Amniotic stem cell (primary cell): ENCODE results near the gene IZUMO1.
"Not testable (repeated sequence)": the region's sequence is repeated elsewhere in the genome, so short reads cannot be mapped to it uniquely, and the experiment has no call there.

ENCODE experiments used
- DNase-seq: peaks from one replicate; lab custom pipeline; 2025; lab: John Stamatoyannopoulos, UW

The IZUMO1 gene

DNA sequence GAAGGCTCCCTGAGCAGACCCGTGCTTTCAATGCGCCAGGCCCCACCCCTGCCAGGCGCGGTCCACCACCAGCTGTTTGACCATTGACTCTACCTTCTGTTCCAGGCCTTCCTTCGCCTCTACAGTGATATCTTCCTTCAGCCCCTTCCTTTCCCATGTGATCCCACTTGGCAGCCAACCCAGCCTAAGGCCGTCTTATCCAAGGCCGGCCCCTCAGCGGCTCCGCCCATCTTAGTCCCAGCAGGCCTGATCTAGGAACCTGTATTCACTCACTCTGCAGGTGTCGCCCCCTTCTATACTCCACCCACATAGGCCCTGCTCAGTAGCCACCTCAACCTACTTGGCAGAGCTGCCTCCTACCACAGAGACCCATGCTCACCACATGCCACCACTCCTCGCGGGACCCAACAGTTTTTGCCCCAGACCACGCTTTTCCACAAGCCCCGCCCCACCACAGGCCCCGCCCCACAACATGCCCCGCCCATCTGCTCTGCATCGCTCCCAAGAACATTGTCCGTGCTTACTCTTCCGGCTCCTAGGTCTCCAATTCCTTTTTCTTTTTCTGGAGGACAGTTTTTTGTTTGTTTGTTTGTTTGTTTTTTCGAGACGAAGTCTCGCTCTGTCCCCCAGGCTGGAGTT is 9.2 kb downstream of the IZUMO1 start:
- DNase-seq, result no peak

DNA sequence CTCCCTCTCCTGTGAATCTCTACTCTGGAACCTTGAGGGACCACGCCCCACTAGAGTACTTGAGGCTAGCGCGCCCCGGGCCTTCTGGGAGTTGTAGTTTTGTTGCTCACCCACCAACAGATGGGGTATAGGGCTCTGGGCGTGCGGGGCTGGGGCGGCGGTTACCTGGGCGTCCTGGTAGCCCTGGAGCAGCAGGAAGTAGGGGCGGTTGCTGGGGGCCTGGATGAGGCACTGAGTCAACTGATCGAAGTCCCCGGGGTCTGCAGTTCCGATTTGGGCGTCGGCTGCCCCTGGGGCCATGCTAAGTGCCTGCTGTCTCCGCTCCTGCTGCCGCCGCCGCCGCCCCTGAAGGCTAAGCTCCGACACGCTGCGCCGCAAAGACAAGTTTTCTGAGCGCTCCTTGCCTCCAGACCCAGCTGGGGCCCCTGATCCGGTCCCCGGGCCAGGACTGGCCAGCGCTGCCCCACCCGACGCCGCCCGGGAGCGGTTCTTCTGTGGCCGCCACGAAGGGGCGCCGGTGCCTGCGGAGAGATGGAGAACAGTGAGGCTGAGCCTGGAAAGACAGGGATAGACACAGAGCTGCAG is 11.6 kb downstream of the IZUMO1 start:
- DNase-seq, result no peak

DNA sequence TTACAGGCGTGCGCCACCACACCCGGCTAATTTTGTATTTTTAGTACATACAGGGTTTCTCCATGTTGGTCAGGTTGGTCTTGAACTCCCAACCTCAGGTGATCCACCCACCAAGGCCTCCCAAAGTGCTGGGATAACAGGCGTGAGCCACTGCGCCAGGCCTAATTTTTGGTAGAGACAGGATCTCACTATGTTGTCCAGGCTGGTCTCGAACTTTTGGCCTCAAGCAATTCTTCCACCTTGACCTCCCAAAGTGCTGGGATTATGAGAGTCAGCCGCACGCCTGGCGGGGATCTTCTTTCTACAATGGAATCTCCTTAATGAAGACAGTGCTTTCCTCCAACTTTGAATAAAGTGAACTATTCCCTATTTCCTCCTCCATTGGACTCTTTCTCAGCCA is 12.1 kb downstream of the IZUMO1 start:
- DNase-seq, result no peak

DNA sequence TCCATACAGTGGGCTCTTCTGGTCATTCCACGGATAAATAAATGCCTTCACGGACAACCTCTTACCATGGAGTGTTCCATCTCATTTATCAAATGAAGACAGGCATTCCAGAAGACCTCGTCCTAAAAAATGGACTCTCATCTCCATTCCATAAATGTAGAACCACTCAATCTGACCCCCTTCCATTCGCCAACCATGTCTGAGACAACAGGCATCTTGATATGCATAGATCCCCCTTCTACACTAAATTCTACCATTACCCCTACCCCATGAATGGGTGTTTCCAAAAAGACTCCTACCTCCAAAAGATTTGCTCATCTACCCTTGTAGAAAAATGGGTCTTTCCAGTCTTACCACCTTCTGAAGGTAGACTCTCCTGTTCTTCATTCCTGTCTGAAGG is 15.3 kb downstream of the IZUMO1 start:
- no peak for DNase-seq

DNA sequence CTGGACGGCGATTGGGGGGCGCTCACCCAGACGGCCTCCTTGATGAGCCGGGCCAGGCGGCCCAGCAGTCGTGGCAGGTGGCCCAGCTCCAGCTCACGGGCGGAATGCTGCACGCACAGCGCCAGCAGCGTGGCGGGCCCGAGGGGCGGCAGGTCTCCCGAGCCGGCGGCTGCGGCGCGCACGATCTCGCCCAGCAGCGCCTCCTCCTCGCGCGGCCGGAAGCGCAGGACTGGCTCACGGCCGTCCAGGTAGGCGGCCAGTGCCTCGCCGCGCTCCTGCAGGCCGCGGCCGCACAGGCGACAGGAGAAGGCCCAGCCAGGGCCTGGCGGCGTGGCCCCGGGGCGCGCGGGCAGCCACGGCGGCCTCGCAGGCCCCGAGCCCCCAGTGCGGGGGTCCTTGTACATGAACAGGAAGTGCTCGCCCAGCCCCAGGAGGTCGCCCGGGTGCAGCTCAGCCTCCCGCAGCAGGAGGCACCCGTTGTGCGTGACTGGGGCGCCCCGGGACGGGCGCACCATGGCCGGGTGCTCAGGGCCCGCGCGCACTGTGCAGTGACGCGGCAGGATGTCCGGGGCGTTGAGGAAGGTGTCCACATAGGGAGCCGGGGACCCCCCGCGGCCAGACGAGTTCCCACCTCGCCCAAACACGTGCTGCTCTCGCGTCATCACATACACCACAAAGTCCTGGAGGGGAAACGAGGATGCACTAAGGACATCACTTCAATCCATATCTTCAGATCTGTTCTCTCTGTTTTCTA is 17.6 kb downstream of the IZUMO1 start:
- no peak for DNase-seq

DNA sequence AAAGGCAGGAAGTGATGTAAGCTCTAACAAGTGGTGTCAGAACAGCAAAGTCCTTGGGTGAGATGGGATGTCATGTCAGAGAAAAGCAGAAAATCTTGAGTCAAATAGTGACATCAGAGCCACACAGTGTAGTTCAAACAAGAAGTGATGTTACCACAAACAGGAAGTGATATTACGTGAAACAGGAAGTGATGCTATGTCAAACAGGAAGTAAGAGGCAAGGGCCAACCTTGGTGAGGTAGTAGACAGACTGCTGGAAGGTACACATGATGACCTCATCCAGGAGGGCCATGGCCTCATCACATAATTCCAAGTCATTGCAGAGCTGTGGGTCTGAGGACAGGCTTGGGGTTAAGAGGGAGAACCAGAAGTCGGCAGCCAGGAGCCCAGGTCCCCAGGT is 20.2 kb downstream of the IZUMO1 start:
- DNase-seq, result no peak

DNA sequence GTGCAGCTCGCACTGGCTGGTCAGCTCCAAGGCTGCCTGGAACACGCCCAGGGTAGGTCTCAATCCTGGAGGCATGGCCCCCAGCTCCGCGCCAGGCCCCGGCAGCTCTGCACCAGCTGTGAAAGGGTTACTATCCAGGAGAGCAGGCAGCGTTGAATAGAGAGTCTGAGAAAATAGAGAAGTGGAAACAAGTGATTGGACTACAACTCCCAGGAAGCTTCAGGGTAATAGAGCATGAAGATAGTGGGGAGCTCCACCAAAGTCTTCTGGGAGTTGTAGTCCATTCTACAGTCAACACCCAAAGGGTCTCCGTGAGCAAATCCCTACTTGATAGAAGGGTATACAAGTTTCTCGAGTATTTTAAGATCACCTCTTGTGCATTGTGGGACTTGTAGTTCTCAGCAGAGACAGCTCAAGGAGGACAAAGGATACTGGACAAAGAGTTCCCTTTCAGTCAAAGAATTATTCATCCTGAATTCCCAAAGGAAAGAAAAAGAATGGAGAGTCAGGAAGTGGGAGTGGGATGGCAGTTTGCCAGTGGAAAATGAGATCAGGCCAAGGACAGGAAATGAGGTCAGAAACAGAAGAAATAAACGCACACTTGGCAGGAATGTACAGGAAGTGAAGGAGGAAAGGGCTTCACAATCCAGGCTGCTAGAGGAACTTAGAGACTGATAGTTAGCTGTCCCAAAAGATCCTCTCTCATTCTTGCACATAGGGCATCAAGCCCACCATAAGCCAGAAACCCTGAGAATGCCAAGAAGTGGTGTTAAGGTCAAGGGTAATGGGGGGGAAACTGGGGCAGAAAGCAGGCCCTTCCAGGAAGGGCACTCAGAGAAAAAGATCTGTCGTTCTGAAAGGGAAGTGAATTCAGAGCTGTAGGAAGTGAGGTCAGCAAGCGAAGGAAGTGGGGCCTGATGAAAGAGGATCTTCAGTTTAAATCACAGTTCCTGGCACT is 21.6 kb downstream of the IZUMO1 start:
- DNase-seq, result no peak

DNA sequence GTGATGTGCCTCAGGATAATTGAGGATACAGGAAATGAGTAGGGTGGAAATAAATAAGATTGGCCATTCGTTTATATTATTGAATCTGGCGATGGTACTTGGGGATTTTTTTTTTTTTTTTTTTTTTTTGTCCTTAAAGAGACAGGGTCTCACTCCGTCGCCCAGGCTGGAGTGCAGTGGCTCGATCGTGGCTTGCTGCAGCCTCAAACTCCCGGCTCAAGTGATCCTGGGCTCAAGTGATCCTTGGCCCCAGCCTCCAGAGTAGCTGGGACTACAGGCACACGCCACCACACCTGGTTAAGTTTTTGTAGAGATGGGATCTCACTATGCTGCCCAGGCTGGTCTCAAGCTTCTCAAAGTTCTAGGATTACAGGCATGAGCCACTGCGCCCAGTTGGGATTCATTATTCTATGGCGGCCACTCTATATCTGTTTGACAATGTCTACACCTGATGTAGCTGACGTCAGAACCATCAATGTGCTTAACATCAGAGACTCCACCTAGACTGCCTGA is 24.5 kb downstream of the IZUMO1 start:
- DNase-seq, result no peak

DNA sequence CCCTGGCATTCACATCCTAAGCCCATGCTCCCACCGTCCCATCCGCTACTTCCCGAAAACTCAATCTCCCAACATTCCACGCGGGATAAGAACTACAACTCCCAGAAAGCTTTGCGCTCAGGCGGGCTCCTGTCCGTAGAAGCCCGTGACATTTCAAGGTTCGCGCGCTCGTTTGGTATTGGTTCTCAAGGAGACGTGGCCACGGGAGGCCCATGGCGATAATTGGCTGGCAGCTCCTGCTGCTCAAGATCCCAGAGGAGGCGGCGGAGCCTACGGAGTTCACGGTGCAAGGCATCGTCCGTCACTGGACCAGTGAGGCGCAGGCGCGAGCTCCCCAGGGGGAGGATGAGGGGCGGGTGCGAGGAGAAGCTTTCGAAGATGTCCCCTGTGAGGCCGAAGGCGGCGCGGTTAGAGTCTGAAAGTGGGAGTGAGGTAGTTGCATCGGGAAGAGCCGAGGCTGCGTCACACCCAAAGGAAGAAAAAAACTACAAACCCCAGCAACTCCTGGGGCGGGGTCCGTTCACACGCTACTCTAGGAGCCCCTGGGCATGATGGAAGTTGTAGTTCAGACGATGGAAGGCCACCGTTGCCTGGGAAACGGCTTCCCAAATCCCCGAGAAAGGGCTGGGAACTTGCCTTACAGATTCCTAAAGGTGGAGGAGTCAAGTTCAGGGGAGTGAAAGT is 26.0 kb downstream of the IZUMO1 start:
- peak; percentile 98 for DNase-seq

DNA sequence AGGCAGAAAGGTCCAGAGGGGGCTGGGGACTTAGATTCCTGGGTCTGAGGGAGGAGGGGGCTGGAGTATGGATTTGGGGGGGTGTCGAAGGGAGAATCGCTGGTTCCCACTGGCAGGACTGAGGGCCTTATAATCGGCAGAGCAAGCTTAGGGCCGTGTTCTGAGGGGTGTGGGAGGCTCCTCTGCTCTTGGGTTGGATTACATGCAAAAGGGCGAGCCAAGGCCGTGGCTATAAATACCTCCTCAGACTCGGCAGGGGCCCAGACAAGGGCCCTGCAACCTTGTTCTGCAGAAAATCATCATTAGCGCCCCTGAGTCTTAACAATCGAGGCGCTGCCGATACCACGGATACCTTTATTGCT is 26.5 kb downstream of the IZUMO1 start:
- no peak for DNase-seq

DNA sequence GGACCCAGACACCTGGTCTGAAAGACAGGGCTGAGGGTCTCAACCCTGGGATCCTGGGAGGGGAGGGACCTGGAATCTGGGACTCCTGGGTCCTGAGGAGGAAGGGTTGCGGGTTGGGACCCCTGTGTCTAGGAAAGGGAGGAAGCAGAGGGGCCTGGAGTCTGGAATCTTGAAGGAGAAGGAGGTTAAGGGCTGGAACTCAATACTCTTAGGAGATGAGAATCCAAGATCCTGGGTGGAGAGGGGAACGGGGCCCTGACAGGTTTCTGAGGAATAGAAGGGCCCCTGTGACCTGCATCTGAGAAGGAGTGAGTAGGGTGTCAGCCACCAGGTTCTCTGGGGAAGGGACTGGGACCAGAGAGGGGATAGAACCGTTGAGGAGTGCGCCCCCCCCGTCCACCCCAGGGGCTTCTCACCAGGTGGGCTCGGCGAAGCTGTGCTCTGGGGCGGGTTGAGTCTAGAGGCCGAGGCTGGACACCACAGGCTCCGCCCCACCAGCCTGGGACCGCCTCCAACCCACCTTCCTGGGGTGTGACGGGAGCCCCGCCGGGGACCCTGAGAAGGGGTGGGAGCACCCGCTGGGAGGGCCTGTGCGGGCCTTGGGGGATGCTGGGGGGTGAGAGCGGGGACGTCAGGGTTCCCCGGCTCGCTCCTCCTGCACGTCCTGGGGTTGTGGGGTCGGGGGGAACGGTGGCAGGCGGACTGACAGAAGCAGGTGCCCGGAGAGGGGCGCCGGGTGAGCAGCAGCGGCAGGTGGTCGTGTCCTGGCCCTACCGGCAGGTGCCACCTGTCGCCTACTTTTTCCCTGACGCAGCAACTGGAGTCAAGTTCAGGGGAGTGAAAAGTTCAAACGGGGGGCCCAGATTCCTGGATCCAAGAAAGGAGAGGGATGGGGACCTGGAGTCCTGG is 27.2 kb downstream of the IZUMO1 start, which contains the start of gene MAMSTR:
MAMSTR (minus strand) TSS at position 463 of the 909 bp plus-strand sequence. CDS start 694 bp downstream, outside the sequence.
- DNase-seq, result no peak

DNA sequence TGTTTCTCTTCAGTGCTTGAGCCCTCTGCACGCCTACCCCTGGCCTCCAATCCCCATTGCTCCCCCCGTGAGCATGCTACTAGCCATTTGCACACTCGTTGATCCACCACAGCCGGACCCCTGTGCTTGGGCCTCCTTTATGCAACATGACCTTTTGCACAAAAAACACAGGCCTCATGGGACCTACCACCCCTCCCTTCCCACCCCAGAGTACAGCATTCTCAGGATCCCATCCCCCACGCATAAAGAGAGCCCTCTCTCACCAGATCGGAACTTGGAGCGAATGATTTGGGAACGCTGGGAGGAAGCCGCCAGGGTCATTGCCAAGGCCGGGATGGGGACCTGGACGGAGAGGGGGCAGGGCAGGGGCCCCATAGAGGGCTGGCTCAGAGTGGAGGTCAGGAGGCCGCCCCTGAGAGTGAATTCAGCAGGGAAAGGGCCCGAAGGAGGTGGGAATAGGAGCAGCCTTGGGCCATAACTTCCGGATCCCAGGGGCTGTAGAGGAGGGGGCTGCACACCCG is 27.9 kb downstream of the IZUMO1 start:
- no peak for DNase-seq

DNA sequence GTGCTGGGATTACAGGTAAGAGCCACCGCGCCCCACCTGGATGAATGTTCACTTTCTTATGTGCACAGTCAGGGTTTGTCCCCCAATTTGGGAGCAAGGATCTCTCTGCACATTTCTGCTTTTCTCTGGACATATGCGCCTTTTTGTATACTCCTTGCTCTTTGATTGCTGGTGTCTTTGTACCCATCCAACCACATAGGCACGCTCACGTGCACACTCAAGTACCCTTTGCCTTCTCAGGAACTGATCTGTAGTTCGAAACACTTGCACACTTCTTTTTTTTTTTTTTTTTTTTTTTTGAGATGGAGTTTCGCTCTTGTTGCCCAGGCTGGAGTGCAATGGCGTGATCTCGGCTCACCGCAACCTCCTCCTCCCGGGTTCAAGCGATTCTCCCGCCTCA is 28.6 kb downstream of the IZUMO1 start:
- DNase-seq, result not testable (repeated sequence)

DNA sequence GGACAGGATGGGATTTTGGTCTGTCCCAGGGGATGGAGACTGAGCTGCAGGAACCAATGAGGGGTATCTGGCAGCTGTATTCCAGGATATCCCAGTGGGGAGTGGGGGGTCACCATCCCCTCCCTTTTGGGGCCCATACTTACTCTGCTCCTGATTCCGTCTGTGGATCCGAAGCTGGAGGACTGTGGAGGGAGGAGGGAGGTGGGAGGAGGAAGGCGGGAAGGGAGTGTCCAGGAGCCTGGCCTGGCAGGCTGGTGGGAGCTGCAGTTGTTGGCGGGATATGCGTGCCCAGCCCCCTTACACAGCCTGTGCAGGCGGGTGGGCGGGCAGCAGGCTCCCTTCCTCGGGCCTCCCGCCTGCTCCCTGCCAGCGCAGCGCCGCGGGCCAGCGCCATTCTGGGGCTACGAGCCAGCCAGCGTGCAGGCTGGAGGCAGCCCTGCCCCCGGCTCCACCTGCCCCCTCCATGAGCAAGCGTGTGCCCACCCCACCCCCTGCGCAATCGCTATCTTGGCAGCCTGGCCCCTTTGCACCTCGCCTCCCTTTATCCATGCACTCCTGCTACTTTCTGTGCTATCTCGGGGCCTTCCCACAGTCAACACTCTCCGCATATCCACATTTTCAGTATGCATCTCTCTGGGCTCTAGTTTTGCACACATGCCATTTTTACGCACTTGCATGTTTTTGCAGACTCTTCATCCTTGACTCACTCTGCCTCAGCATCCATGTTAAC is 30.0 kb downstream of the IZUMO1 start:
- DNase-seq, result no peak

DNA sequence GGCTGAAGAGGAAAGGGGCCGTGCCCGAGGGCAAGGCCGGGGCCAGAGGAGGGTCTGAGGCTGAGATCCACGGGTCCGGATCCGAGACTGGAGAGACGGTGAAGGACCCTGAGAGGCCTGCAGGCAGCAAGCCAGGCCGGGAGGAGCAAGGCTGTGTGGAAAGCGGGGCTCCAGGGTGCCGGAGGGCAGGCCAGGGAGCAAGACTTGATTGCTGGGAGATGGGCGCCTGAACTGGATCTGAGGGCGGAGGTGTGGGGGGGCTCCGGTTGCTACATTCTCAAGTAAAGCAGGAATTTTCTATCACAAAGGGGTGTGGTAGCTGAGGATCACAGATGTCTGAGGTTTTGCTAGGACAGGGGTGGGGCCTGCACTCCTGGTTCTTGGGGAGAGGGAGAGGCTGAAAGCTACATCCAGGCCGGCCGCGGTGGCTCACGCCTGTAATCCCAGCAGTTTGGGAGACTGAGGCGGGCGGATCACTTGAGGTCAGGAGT is 31.0 kb downstream of the IZUMO1 start:
- DNase-seq, result no peak

DNA sequence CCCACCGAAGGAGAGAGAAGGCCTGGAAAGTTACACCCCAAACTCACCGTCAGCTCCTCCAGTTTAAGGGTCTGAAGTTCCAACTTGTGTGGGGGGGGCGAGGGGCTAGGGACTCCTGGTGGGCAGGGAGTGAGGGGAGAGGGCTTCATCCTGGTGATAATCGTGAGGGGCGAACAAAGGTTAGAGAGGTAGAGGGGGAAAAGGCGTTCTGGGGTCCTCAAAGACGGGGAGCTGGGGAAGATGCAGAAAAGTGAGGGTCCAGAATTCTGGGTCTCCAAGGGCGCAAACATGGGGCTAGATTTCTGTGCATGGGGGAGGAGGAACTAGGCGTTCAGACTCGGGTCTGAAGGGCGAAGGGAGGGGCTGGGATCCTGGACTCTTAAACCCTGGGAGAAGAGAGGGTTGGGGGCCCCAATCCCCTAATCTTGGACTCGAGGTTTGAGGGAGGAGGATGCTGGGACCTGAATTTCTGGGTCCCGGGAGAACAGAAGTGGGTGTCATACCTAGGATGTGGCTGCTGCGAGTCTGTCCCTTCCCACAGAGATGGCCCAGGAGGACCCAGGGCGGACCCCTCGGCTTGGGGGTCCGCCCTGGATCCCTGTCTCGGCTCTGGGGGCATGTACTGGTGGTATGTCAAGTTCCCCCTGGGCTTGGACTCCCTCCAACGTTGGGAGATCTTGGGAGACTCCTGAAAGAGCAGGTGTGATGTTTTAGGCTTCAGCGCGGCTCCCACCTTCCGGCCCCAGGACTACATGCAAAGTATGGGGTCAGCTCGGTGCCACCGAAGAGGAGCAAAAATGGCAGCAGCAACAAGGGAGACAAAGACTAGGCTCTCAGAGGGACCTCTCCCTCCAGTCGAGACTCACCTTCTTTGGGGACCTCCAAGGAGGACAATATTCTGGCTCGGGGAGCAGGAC is 31.7 kb downstream of the IZUMO1 start:
- no peak for DNase-seq

DNA sequence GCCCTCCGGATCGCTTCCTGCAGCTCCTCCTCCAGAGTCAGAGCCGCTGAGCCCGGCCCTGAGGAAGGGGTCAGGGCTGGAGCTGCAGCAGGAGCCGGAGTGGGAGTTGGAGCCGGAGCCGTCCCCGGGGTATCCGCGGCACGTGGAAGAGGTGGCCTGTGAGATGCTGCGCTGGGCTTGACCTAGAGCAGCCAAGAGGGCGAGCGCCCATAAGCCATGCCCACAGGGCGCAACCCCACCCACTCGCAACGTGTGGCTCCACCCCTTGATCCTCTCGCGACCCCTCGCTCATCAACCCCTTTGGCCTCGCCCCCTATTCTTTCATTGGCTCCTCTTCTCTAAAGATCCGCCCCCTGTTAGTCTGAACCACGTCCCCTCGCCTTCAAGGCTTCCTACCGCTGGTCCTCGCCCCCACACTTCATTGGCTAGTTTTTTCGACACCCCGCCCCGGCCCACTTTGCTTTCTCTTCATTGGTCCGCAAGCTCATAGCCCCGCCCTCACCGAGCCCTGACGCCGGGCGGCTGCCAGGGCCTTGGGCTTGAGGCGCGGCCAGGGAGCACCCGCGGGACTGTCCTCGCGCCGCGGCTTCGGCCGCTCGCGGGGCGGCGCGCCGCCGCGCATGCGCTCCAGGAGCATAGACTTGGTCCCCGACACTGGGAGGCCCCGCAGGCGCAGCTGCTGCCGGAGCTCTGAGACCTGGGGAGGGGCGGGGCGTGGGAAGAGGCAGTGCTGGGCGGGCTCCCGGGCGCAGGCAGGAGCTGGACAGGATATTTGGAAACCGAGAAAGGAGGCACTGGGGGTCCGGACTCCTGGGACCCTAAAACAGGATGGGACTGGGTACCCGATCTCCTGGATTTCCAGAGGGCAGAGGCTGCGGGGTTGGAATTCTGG is 32.6 kb downstream of the IZUMO1 start:
- DNase-seq, result peak; percentile 99
